ENCODE measurements around the gene NOX3.

Gene NOX3

DNA sequence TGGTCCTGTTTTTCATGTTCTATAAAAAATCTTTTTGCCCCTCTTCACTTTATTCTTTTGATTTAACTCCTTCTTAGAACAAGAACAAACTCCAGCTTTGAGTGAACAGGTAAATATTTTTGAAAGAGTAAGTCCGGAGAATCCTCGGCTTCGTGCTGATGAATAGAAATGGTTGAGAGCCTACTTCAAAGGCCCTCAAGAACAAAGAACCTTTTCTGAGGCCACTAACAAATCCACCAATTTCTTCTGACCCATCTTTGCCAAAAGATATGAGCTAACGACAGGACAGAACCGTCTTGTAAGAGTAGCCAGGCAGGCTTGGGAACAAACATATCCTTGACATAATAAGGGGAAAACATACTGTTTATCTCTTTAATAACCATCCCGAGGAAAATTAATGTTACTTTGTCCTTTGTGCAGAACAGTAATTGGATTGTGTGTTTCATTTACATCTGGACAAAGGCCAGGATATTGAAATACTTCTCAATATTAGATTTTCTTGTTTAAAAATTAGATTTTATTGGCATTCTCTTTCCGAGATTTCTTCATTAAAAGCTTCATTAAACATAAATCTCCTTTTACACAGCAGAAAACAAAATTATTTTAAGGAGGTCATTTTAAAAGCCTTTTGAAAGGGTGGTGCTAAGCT, 52.9 kb downstream of the NOX3 start:
- TF ChIP-seq, protein P1, sequence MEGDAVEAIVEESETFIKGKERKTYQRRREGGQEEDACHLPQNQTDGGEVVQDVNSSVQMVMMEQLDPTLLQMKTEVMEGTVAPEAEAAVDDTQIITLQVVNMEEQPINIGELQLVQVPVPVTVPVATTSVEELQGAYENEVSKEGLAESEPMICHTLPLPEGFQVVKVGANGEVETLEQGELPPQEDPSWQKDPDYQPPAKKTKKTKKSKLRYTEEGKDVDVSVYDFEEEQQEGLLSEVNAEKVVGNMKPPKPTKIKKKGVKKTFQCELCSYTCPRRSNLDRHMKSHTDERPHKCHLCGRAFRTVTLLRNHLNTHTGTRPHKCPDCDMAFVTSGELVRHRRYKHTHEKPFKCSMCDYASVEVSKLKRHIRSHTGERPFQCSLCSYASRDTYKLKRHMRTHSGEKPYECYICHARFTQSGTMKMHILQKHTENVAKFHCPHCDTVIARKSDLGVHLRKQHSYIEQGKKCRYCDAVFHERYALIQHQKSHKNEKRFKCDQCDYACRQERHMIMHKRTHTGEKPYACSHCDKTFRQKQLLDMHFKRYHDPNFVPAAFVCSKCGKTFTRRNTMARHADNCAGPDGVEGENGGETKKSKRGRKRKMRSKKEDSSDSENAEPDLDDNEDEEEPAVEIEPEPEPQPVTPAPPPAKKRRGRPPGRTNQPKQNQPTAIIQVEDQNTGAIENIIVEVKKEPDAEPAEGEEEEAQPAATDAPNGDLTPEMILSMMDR (IDR thresholded peaks at IDR 0.05; ENCODE audit: borderline replicate concordance, insufficient read depth, low read depth, low read length): no peak
- H3K4me3 ChIP-seq (ENCODE audit: low read depth, low read length): no peak overlapping the region

DNA sequence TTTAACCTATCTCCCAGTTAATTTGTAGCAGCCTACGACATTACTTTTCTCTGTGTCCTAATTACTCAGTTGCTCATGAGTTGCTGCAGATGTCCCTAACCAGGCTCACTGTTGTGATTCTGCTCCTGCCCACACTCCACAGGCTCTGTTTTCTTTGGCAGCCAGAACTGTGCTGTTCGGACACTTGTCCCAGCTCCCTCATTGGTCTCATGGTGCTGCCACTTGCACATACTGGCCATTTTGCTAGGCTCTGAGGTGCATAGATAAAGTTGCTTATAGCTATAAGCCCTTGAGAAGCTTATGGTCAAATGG, 55.0 kb downstream of the NOX3 start:
- no peak overlapping the region for H3K4me3 ChIP-seq (ENCODE audit: low read depth, low read length)
- TF ChIP-seq, protein P1 (IDR thresholded peaks at IDR 0.05; ENCODE audit: borderline replicate concordance, insufficient read depth, low read depth, low read length): no peak

DNA sequence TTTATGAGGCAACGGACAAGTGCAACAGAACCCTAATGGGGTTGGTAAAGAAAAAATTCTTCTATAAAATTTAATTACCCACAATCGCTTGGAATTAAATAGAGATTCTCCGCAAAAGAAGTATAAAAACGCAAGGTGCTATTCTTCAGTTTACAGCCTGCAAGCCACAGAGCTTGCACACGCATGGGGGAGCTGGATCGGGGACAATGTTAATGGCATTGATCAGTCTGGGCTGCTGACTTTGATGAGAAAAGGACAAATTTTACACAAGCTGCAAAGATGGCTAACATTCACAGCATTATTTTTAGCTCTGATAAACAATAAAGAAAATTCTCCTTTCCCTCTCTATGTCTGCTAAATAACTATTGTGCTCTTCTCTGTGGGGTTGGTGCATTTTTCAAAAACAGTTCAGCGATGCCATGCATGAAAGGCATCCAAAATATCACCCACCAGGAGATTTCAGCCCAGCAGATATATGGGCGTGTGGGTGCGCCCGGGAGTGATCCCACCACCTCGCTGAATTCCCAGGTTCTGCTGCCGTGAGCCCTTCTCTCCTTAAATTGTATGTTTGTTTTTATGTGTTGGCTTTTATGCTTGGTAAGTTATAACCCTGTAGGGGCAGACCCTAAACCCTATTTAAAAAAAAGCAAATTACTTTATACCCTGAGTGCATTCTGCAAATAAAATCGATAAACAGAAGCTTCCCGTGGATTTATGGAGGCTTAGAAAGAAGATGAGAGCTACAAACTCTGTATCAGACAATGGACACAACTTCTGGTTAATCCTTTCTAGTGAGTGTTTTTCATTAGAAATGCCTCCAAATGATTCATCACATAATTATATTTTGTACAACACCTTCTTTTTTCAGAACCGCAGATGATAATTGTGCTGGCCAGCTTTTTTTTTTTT, 55.6 kb downstream of the NOX3 start:
- TF ChIP-seq, protein P1 (IDR thresholded peaks at IDR 0.05; ENCODE audit: borderline replicate concordance, insufficient read depth, low read depth, low read length): no peak

DNA sequence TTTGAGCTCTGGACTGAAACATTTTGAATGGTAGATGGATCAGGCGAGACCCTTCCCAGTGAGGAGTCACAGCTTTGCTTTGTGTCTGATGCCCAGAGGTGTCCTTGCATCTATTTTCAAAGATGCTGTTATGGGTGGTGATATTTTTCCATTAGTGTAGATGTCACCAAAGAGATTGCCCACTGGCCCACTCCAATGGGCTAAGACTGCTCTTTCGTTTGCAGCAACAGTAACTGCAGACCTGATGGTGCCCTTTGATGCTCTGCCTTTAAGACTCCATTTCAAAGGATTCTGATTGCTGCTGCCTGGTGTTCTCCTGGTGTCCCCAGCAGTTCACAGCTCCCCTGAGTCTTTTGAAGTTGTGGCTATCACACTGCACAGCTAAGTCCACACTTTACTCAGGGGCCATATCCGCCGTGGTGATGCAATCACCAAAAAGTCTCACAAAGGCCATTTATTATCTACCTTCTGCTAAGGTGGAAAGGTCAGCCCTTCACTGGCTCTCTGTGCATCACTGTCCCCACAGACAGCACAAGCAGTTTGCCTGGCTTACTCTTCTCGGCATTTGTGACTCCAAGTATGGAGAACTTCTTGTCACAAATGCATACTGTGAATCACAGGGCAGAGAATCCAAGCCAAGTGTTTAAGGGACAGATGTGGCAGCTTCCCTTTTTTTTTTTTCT, 56.4 kb downstream of the NOX3 start:
- no peak overlapping the region for H3K4me3 ChIP-seq (ENCODE audit: low read depth, low read length)
- TF ChIP-seq, protein P1 (IDR thresholded peaks at IDR 0.05; ENCODE audit: borderline replicate concordance, insufficient read depth, low read depth, low read length): no peak

More for the DNA sequence above, 55.6 kb downstream of the NOX3 start:
- no peak overlapping the region for H3K4me3 ChIP-seq (ENCODE audit: low read depth, low read length)

DNA sequence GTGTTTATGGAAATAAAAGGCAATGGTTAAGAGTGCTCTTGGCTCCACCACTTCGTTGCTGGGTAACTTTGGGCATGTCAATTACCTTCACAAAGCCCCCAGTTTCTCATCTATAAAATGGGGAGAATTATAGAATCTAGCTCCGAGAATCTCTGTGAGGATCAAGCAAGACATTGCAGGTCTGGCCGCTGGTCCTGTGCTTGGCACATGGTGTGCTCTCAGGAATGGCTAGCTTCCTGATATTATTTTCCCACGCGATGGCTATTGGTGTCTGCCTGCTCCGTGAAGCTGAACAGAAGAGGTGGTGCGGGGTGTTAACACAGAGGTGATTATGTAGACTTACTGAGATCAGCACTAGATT, 57.0 kb downstream of the NOX3 start:
- no peak overlapping the region for H3K4me3 ChIP-seq (ENCODE audit: low read depth, low read length)
- TF ChIP-seq, protein P1 (IDR thresholded peaks at IDR 0.05; ENCODE audit: borderline replicate concordance, insufficient read depth, low read depth, low read length): no peak

DNA sequence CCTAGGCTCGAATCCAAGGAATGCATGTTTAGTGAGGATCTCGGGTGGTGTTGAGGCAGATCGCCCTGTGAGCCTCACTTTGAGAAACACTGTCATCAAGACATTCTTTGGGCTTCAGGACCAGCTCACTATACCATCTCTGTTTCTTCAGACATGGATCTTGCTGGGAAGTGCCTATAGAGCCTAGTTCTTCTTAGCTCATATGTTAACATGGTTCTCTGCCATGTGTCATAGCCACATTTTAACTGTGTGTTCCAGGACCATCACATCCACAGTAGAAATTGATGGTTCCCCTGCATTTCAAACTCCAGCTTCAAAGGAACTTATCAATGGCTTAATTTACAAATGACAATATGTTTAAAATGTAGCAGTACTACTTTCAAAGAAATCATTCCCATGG, 57.4 kb downstream of the NOX3 start:
- TF ChIP-seq, protein P1 (IDR thresholded peaks at IDR 0.05; ENCODE audit: borderline replicate concordance, insufficient read depth, low read depth, low read length): no peak
- no peak overlapping the region for H3K4me3 ChIP-seq (ENCODE audit: low read depth, low read length)

Measured in GM12875 (cell line).